Muscle of leg (tissue), 11 donors: Measurements from ENCODE around the gene CTIF. TPM values are rescaled to one million over a fixed set of nuclear protein-coding genes. Genes with fewer than 3 reads are reported as not detected.
A peak's percentile ranks its signal among the peaks of the same experiment; 100 is the strongest.

Source experiments
- DNase-seq: peaks from one replicate; pipeline ENCODE4 v3.0.0; 2013
- H3K27ac ChIP-seq: one replicate; pipeline ENCODE4 v1.5.1; 2013; ENCODE audit warnings: mild to moderate bottlenecking, low read length, control low read depth
- H3K27me3 ChIP-seq: one replicate; pipeline ENCODE4 v1.6.1; 2013; ENCODE audit warnings: low read length; ENCODE audit not compliant: control insufficient read depth, insufficient read depth
- H3K36me3 ChIP-seq: one replicate; pipeline ENCODE4 v1.6.1; 2013; ENCODE audit warnings: low read length; ENCODE audit not compliant: control insufficient read depth, insufficient read depth
- H3K4me1 ChIP-seq: one replicate; pipeline ENCODE4 v1.6.1; 2013; ENCODE audit warnings: low read length; ENCODE audit not compliant: control insufficient read depth, insufficient read depth
- H3K4me3 ChIP-seq: one replicate; pipeline ENCODE4 v1.5.1; 2013; ENCODE audit warnings: low read length, control low read depth
- H3K9me3 ChIP-seq: replicated peaks from 2 replicates; pipeline ENCODE4 v1.6.1; 2013; ENCODE audit warnings: low read depth, low read length; ENCODE audit not compliant: control insufficient read depth
- WGBS: methylation state at CpG from one replicate; pipeline ENCODE4 v1.1.5; 2013; ENCODE audit warnings: missing lambda C conversion rate; ENCODE audit not compliant: insufficient coverage; 5-methylcytosine and 5-hydroxymethylcytosine counted together
- polyA plus RNA-seq, 8 donors: library from polyadenylated mRNA; unstranded; fragments of 120-200 nt; gene quantifications; one replicate each; pipeline versions ENCODE4 v1.2.1 to v1.2.3, GENCODE V29; 2013; ENCODE audit warnings: inconsistent platforms in 1 of 8, low replicate concordance in 1 of 8; ENCODE audit not compliant: insufficient read length in 8 of 8, insufficient read depth in 1 of 8
- total RNA-seq: library from RNA; stranded (reverse); fragments of 120-200 nt; gene quantifications from one replicate; pipeline ENCODE4 v1.2.4, GENCODE V29; 2013

Gene CTIF
- total and polyA plus RNA-seq, 9 donors: 16.3 to 46.8 (median 32.5) TPM

DNA sequence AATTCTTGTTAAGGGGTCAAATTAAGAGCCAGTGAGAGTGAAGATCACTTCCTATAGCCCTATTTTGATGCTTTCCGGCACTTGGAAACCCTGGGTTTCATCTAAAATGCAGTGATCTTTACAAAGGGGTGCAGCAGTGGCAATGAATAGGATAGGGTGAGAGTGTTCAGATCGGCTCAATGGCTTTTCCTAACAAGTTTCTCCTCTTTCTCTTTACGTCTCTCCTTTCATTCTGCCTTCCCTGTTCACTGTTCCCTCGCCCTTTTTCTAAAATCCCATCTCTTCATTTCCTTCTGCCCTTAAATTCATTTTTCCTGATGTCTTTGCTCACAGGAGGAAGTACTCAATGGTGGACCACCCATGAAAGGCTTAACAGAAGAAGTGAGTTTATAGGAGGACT, 86.0 kb downstream of the CTIF start:
- no CpG with 5 or more reads among the region's 4 CpGs for WGBS
- Histone ChIP-seq H3K27me3 (no peaks in the 10 kb centered on the region), H3K9me3 (no peaks in the 10 kb centered on the region), H3K4me3 (no peak overlapping the region), H3K36me3 (peaks cover 21% of the 10 kb centered on the region), H3K27ac (no peak overlapping the region), H3K4me1 (peaks cover 7% of the 10 kb centered on the region)
- DNase-seq: no peak

DNA sequence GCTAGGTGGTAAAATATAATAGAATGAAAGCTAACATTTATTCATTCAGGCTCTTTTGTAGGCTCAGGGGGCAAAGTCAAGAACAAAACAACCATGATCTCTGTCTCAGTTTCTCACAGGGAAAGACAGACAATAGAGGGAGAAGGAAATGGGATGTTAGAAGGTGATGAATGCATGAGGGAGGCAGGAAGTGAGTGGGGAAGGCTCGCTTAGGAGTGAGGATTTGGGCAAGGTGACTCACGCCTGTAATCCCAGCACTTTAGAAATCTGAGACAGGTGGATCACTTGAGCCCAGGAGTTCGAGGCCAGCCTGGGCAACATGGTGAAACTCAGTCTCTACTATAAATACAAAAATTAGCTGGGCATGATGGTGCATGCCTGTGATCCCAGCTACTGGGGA, 88.4 kb downstream of the CTIF start:
- 79% methylated on average over 2 of the region's 3 CpGs for WGBS
- H3K27me3 ChIP-seq: no peaks in the 10 kb centered on the region
- H3K4me3 ChIP-seq: no peak overlapping the region
- H3K9me3 ChIP-seq: no peaks in the 10 kb centered on the region
- DNase-seq: no peak
- H3K4me1 ChIP-seq: peaks cover 7% of the 10 kb centered on the region
- H3K36me3 ChIP-seq: peaks cover 13% of the 10 kb centered on the region
- H3K27ac ChIP-seq: no peak overlapping the region

DNA sequence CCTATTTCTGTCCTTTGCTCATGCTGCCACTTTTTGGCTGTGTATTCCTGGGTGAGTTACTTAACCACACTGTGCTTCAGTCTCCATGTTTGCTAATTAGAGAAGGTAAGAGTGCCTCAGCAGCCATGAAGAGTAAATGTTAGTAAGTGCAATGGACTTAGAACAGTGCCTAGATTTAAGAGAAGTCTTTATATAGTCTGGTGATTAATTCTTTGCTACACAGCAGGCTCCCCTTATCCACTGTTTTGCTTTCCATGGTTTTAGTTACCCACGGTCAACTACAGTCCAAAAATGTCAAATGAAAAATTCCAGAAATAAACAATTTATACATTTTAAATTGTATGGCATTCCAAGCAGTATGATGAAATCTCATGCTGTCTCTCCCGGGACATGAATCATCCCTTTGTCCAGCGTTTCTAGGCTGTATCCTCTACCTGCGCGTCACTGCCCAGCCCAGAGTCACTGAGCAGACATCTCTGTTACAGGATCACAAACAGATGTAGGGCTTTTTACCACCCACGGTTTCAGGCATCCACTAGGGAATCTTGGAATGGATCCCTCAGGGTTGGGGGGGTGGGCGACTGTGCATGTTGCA, 91.0 kb downstream of the CTIF start:
- H3K4me1 ChIP-seq: no peaks in the 10 kb centered on the region
- WGBS: no CpG with 5 or more reads among the region's 7 CpGs
- no peak overlapping the region for H3K27ac ChIP-seq
- H3K36me3 ChIP-seq: peaks cover 10% of the 10 kb centered on the region
- no peak overlapping the region for H3K4me3 ChIP-seq
- H3K27me3 ChIP-seq: no peaks in the 10 kb centered on the region
- peak; percentile 68 for DNase-seq
- H3K9me3 ChIP-seq: no peaks in the 10 kb centered on the region

- Histone ChIP-seq H3K27ac (no peak overlapping the region), H3K27me3 (no peaks in the 10 kb centered on the region), H3K4me1 (no peaks in the 10 kb centered on the region), H3K36me3 (peaks cover 10% of the 10 kb centered on the region), H3K9me3 (no peaks in the 10 kb centered on the region), H3K4me3 (no peak overlapping the region)
- 100% methylated on average over 2 of the region's 6 CpGs for WGBS
- DNase-seq: no peak
Measured at GRCh38 chr18:48631851-48632250, 93.0 kb downstream of the CTIF start.

DNA sequence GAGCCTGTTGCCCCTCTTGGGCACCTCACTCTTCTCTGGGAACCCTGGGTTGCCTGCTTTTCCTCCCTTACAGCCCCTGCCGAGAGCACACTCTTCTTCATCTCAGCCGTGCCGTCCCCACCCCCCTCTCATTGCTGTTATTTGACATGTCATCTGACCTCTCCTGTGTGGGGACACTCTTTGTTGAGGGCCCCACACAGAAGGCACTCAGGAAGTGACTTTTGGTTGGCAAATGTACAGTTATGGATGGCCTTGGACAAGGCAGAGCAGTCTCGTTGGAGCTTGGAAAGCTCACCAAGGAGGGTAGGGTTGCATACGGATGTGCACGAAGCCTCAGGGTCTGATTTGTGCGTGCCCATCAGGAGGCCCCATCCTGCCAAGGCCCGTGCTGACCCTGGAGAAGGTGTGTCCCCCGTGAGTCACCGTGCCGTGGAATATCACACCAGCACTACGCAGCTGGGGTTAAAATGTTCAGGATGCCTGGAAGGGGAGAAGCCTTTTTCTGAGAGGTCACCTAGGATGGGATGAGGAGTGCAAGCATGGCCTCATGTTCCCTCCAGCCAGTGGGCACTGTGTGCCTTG, 93.9 kb downstream of the CTIF start:
- H3K9me3 ChIP-seq: no peaks in the 10 kb centered on the region
- H3K4me3 ChIP-seq: no peak overlapping the region
- no peak overlapping the region for H3K27ac ChIP-seq
- WGBS: 91% methylated on average over 4 of the region's 12 CpGs
- no peak for DNase-seq
- H3K4me1 ChIP-seq: peaks cover 7% of the 10 kb centered on the region
- H3K27me3 ChIP-seq: no peaks in the 10 kb centered on the region
- peaks cover 10% of the 10 kb centered on the region for H3K36me3 ChIP-seq

DNA sequence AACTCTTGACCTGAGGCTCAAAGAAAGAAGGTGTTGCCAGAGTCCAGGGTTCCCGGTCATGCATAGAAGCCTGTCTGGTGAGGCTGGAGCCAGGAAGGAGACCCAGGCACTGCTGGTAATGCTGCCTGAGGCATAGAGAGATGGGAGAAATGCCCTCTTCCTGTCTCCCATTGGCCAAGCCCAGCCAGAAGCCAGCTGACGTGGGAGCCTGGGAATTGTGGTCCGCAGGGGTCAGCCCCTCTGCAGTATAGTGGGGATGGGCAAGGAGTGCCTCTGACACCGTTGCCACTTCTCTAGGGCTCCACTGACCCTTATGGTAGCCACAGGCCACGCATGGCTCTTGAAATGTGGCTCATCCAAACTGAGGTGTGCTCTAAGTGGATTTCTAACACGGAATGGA, 95.7 kb downstream of the CTIF start:
- peaks cover 9% of the 10 kb centered on the region for H3K36me3 ChIP-seq
- WGBS: 100% methylated on average over 1 of the region's 6 CpGs
- peaks cover 7% of the 10 kb centered on the region for H3K4me1 ChIP-seq
- no peak overlapping the region for H3K27ac ChIP-seq
- no peaks in the 10 kb centered on the region for H3K27me3 ChIP-seq
- no peak for DNase-seq
- no peaks in the 10 kb centered on the region for H3K9me3 ChIP-seq
- no peak overlapping the region for H3K4me3 ChIP-seq

- Histone ChIP-seq H3K4me3 (no peak overlapping the region), H3K27ac (no peak overlapping the region), H3K9me3 (no peaks in the 10 kb centered on the region), H3K27me3 (no peaks in the 10 kb centered on the region), H3K36me3 (peaks cover 9% of the 10 kb centered on the region), H3K4me1 (peaks cover 7% of the 10 kb centered on the region)
- WGBS: no CpG with 5 or more reads among the region's 1 CpG
- DNase-seq: no peak
Measured at GRCh38 chr18:48634975-48635374, 96.1 kb downstream of the CTIF start.

DNA sequence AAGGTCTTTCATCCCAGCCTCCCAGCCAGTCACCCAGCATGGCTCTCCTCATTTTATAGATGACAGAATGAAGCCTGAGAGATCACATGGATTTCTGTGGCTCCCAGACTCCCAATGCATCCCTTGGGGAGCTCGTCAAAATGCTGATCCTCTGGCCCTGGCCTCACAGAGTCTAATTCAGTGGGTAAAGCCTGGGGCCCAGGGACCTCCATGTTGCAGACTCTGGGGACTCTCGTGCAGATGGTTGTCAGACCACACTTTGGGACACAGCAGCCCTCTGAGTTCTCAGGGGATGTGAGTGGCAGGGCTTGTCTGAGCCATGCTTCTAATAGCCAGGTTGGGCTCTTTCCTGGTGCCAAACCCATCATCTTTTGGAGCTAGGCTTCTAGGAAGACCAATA, 97.0 kb downstream of the CTIF start:
- no peak for DNase-seq
- WGBS: 89% methylated on average over 1 of the region's 2 CpGs
- peaks cover 7% of the 10 kb centered on the region for H3K4me1 ChIP-seq
- peaks cover 14% of the 10 kb centered on the region for H3K36me3 ChIP-seq
- H3K4me3 ChIP-seq: no peak overlapping the region
- no peaks in the 10 kb centered on the region for H3K27me3 ChIP-seq
- no peaks in the 10 kb centered on the region for H3K9me3 ChIP-seq
- H3K27ac ChIP-seq: no peak overlapping the region

GRCh38 chr18:48636436-48636835, 97.6 kb downstream of the CTIF start:
- WGBS: 96% methylated on average over 5 of the region's 9 CpGs

DNA sequence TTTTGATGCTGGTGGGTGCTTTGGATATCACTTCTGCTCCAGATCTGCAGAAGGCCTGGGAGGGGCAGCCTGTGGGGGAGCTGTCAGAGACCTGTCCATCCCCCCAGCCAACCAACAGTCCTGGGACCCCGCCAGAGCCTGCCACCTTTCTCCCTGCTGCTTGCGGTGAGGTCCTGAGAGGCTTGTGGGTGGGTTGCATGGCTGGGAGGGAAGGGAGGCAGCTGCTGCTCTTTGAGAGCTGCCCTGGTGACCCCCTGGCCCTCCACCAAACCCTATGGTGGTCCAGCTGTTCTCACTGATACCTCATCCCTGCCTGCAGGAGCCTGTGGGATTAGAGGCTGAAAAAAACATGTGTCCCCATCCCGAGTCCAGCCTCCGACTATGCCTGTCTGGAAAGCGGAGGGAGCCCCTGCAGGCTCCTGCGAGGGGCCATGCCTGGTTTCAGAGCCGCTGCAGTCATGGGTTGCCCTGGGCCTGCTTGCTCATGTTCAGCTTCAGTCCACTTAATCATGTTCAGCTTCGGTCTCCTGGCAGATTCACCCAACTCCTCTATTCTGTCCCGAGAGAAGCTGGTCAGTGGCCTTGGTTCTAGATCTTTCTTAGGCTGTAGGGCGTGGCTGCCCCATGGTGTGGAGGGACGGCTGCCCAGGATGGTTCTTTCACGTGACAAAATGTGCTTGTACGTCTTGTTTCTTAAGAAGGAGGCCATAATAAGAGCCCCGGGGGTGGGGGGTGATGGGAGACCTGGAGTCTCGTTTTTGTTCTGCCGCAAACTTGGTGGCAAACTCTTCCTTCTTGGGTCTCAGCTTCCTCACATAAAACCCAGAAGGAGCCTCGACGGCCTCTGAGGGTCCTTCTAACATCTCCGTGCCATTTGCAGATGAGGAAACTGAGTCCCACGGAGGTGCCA, 98.5 kb downstream of the CTIF start:
- Histone ChIP-seq H3K4me1 (peaks cover 7% of the 10 kb centered on the region), H3K9me3 (no peaks in the 10 kb centered on the region), H3K27ac (no peak overlapping the region), H3K36me3 (peaks cover 10% of the 10 kb centered on the region), H3K27me3 (no peaks in the 10 kb centered on the region), H3K4me3 (no peak overlapping the region)
- 83% methylated on average over 14 of the region's 20 CpGs for WGBS
- DNase-seq: no peak

More at GRCh38 chr18:48636436-48636835, 97.6 kb downstream of the CTIF start:
- no peak overlapping the region for H3K27ac ChIP-seq
- peaks cover 10% of the 10 kb centered on the region for H3K36me3 ChIP-seq
- no peaks in the 10 kb centered on the region for H3K27me3 ChIP-seq
- H3K4me3 ChIP-seq: no peak overlapping the region
- H3K9me3 ChIP-seq: no peaks in the 10 kb centered on the region
- no peak for DNase-seq
- H3K4me1 ChIP-seq: peaks cover 7% of the 10 kb centered on the region
